ENCODE measurements around the gene UNC5A. TPM values are rescaled to one million over a fixed set of nuclear protein-coding genes. Genes with fewer than 3 reads are reported as not detected.

Gene UNC5A
- total RNA-seq, 1 experiment from 2014 or later, result 10.1 TPM

DNA sequence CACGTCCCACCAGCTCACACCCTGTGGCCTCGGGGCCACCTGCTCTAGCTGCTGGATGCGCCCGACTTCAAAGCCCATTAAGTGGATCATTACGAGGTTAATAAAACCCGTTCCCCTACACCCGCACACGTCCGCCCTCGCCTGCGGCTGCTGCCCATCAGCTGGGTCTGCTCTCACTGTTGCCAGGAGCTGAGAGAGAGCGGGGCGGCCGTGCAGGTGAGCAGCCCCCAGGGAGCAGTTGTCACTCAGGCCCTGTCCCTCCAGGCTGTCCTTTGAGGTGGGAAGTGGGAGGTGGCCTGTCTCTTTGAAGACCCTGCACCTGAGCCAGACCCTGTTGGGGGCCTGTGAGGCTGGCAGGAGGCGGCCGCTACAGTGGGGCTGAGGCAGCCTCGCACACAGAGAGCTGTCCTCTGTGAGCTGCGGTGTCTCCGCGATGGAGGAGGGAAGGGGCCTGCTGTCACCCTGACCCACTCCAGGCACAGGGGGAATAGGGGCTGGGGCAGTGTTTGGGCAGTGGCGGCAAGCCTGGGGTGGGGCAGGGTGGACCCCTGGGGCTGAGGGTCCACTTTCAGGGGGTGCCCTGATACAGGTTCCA is 12.8 kb upstream of the UNC5A start:
- Histone ChIP-seq H3K9me2 (ENCODE audit: insufficient read depth) (no peaks in the 10 kb centered on the region), H3K27me3 (ENCODE audit: insufficient read depth, low read length) (peaks cover 9% of the 10 kb centered on the region; the same call in 1 of the 2 replicates), H3K36me3 (ENCODE audit: control insufficient read depth in 1 of 2, insufficient read depth in 2 of 2, low read length in 2 of 2) (no peaks in the 10 kb centered on the region), H3K9me3 (ENCODE audit: control insufficient read depth in 1 of 2, insufficient read depth in 1 of 2, low read depth in 1 of 2, low read length in 2 of 2) (no peaks in the 10 kb centered on the region), H3K4me2 (ENCODE audit: low read length) (no peak overlapping the region), H2AFZ (ENCODE audit: low read depth, low read length, poor library complexity, severe bottlenecking) (no peak overlapping the region), H4K20me1 (ENCODE audit: insufficient read depth) (no peaks in the 10 kb centered on the region), H3K9ac (ENCODE audit: low read length) (no peak overlapping the region), H3K27ac (ENCODE audit: low read depth, low read length) (no peak overlapping the region), H3K4me3 (replicated peaks in 1 of 2; ENCODE audit: low read depth in 1 of 2, low read length in 2 of 2) (no peak overlapping the region), H3K79me2 (ENCODE audit: insufficient read depth, low read length) (no peaks in the 10 kb centered on the region), H3K4me1 (ENCODE audit: control insufficient read depth in 1 of 2, insufficient read depth in 2 of 2, low read length in 2 of 2) (peaks cover 0 to 8% of the 10 kb centered on the region in 2 experiments; a peak in 1 of 4 replicates)
- TF ChIP-seq SP1 (IDR thresholded peaks at IDR 0.05; ENCODE audit: low read depth) (no peak), POLR2AphosphoS5 (IDR thresholded peaks at IDR 0.05; ENCODE audit: low read depth, low read length) (no peak), FOSL1 (IDR thresholded peaks at IDR 0.05; ENCODE audit: low read depth) (no peak), EZH2 (IDR thresholded peaks at IDR 0.05) (no peak)
- ChIA-PET POLR2A (no interaction called here), RAD21 (ENCODE audit: low non-redundant PET in 1 of 2, low total read pairs in 2 of 2, uncharacterized antibody in 2 of 2, unreplicated experiment in 2 of 2) (no interaction called here), CTCF (no interaction called here)
- ATAC-seq (no peak), DNase-seq (ENCODE audit: low read depth, low spot score) (no peak)
- BruUV-seq (replicated peaks), result no TSS peak
- intact Hi-C loops (cut with micrococcal nuclease), result no loop called here

GRCh38 chr5:176798086-176798876 is 12.1 kb upstream of the UNC5A start:
- intact Hi-C loops (cut with micrococcal nuclease), result no loop called here
- DNase-seq (ENCODE audit: low read depth, low spot score), result no peak
- Histone ChIP-seq H3K9me2 (ENCODE audit: insufficient read depth) (no peaks in the 10 kb centered on the region), H3K27ac (ENCODE audit: low read depth, low read length) (no peak overlapping the region), H4K20me1 (ENCODE audit: insufficient read depth) (no peaks in the 10 kb centered on the region), H3K27me3 (ENCODE audit: insufficient read depth, low read length) (peaks cover 15% of the 10 kb centered on the region; the same call in 1 of the 2 replicates), H3K9me3 (ENCODE audit: control insufficient read depth in 1 of 2, insufficient read depth in 1 of 2, low read depth in 1 of 2, low read length in 2 of 2) (no peaks in the 10 kb centered on the region), H3K79me2 (ENCODE audit: insufficient read depth, low read length) (no peaks in the 10 kb centered on the region), H3K4me1 (ENCODE audit: control insufficient read depth in 1 of 2, insufficient read depth in 2 of 2, low read length in 2 of 2) (peaks cover 0 to 3% of the 10 kb centered on the region in 2 experiments; a peak in 1 of 4 replicates), H3K4me3 (replicated peaks in 1 of 2; ENCODE audit: low read depth in 1 of 2, low read length in 2 of 2) (no peak overlapping the region), H3K4me2 (ENCODE audit: low read length) (no peak overlapping the region), H2AFZ (ENCODE audit: low read depth, low read length, poor library complexity, severe bottlenecking) (no peak overlapping the region), H3K9ac (ENCODE audit: low read length) (no peak overlapping the region), H3K36me3 (ENCODE audit: control insufficient read depth in 1 of 2, insufficient read depth in 2 of 2, low read length in 2 of 2) (no peaks in the 10 kb centered on the region)
- no TSS peak for BruUV-seq (replicated peaks)
- ATAC-seq, result no peak
- CTCF ChIA-PET, result no interaction called here
- POLR2A ChIA-PET, result no interaction called here
- RAD21 ChIA-PET (ENCODE audit: low non-redundant PET in 1 of 2, low total read pairs in 2 of 2, uncharacterized antibody in 2 of 2, unreplicated experiment in 2 of 2), result no interaction called here
- TF ChIP-seq MAX (IDR thresholded peaks at IDR 0.05) (no peak), YY1 (IDR thresholded peaks at IDR 0.05; ENCODE audit: extremely low read depth, insufficient replicate concordance, low read depth, low read length) (no peak), ZFX (IDR thresholded peaks at IDR 0.05) (no peak), SIN3A (IDR thresholded peaks at IDR 0.05; ENCODE audit: low read depth) (no peak), CEBPB (IDR thresholded peaks at IDR 0.05; ENCODE audit: low read depth) (no peak), SRF (IDR thresholded peaks at IDR 0.05; ENCODE audit: low read depth) (no peak), EZH2 (IDR thresholded peaks at IDR 0.05) (no peak), EZH2phosphoT487 (IDR thresholded peaks at IDR 0.05; ENCODE audit: borderline replicate concordance) (no peak)
- TF ChIP-seq, protein P1, sequence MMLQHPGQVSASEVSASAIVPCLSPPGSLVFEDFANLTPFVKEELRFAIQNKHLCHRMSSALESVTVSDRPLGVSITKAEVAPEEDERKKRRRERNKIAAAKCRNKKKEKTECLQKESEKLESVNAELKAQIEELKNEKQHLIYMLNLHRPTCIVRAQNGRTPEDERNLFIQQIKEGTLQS (IDR thresholded peaks at IDR 0.05), result no peak
- TF ChIP-seq, protein P2, sequence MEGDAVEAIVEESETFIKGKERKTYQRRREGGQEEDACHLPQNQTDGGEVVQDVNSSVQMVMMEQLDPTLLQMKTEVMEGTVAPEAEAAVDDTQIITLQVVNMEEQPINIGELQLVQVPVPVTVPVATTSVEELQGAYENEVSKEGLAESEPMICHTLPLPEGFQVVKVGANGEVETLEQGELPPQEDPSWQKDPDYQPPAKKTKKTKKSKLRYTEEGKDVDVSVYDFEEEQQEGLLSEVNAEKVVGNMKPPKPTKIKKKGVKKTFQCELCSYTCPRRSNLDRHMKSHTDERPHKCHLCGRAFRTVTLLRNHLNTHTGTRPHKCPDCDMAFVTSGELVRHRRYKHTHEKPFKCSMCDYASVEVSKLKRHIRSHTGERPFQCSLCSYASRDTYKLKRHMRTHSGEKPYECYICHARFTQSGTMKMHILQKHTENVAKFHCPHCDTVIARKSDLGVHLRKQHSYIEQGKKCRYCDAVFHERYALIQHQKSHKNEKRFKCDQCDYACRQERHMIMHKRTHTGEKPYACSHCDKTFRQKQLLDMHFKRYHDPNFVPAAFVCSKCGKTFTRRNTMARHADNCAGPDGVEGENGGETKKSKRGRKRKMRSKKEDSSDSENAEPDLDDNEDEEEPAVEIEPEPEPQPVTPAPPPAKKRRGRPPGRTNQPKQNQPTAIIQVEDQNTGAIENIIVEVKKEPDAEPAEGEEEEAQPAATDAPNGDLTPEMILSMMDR (IDR thresholded peaks at IDR 0.05 in 2 of 3, conservative IDR thresholded peaks at IDR 0.05 in 1 of 3; ENCODE audit: borderline replicate concordance in 1 of 3, insufficient read depth in 1 of 3, low read depth in 2 of 3, low read length in 2 of 3), result no peak
- TF ChIP-seq, protein P3, sequence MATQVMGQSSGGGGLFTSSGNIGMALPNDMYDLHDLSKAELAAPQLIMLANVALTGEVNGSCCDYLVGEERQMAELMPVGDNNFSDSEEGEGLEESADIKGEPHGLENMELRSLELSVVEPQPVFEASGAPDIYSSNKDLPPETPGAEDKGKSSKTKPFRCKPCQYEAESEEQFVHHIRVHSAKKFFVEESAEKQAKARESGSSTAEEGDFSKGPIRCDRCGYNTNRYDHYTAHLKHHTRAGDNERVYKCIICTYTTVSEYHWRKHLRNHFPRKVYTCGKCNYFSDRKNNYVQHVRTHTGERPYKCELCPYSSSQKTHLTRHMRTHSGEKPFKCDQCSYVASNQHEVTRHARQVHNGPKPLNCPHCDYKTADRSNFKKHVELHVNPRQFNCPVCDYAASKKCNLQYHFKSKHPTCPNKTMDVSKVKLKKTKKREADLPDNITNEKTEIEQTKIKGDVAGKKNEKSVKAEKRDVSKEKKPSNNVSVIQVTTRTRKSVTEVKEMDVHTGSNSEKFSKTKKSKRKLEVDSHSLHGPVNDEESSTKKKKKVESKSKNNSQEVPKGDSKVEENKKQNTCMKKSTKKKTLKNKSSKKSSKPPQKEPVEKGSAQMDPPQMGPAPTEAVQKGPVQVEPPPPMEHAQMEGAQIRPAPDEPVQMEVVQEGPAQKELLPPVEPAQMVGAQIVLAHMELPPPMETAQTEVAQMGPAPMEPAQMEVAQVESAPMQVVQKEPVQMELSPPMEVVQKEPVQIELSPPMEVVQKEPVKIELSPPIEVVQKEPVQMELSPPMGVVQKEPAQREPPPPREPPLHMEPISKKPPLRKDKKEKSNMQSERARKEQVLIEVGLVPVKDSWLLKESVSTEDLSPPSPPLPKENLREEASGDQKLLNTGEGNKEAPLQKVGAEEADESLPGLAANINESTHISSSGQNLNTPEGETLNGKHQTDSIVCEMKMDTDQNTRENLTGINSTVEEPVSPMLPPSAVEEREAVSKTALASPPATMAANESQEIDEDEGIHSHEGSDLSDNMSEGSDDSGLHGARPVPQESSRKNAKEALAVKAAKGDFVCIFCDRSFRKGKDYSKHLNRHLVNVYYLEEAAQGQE (IDR thresholded peaks at IDR 0.05; ENCODE audit: low read depth), result no peak
